Hematopoietic multipotent progenitor cell treated with erythropoietin and hydrocortisone succinate and interleukin-3 and kit ligand, for 4 days (in vitro differentiated cells): ENCODE results near the gene PCDHGA9.
A peak's percentile ranks its signal among the peaks of the same experiment; 100 is the strongest.
"Not testable (repeated sequence)": the region's sequence is repeated elsewhere in the genome, so short reads cannot be mapped to it uniquely, and the experiment has no call there.

Experiments
- DNase-seq: peaks from one replicate; pipeline ENCODE4 v3.0.0-alpha.2; 2015

Gene PCDHGA9

GRCh38 chr5:141384471-141385267 is 17.9 kb upstream of the PCDHGA9 start:
- no peak for DNase-seq

- DNase-seq: peak; percentile 62
Observed at GRCh38 chr5:141387557-141388311, 14.8 kb upstream of the PCDHGA9 start, which contains the start of gene PCDHGB4. Gene PCDHGB4 (plus strand): TSS chr5:141387698. CDS start chr5:141387885, 187 bp downstream.

GRCh38 chr5:141388661-141389060 is 13.9 kb upstream of the PCDHGA9 start:
- DNase-seq: no peak

GRCh38 chr5:141389153-141390042 is 13.2 kb upstream of the PCDHGA9 start:
- DNase-seq: no peak

- peak; percentile 10 for DNase-seq
Observed at GRCh38 chr5:141392429-141393198, 10.0 kb upstream of the PCDHGA9 start, which contains the start of gene PCDHGA8. Gene PCDHGA8 (plus strand): TSS chr5:141392633. CDS start chr5:141392814, 181 bp downstream.

GRCh38 chr5:141393267-141393666 is 9.3 kb upstream of the PCDHGA9 start:
- no peak for DNase-seq

GRCh38 chr5:141394401-141395187 is 8.0 kb upstream of the PCDHGA9 start:
- not testable (repeated sequence) for DNase-seq

- DNase-seq: peak; percentile 70
Observed at GRCh38 chr5:141397756-141398551, 4.6 kb upstream of the PCDHGA9 start, which contains the start of gene PCDHGB5. Gene PCDHGB5 (plus strand): TSS chr5:141397947. CDS start chr5:141398128, 181 bp downstream.

- no peak for DNase-seq
Observed at GRCh38 chr5:141398608-141399007, 4.0 kb upstream of the PCDHGA9 start.

- DNase-seq: no peak
Observed at GRCh38 chr5:141399555-141400258, 2.9 kb upstream of the PCDHGA9 start.

- no peak for DNase-seq
Observed at GRCh38 chr5:141403387-141403786, 809 bp downstream of the PCDHGA9 start.

GRCh38 chr5:141407790-141408505 is 5.4 kb downstream of the PCDHGA9 start, which contains the start of gene PCDHGB6:
Gene PCDHGB6 (plus strand): TSS chr5:141408021. CDS start chr5:141408203, 182 bp downstream.
- peak; percentile 62 for DNase-seq

- no peak for DNase-seq
Observed at GRCh38 chr5:141409598-141410306, 7.2 kb downstream of the PCDHGA9 start.

- no peak for DNase-seq
Observed at GRCh38 chr5:141411575-141411974, 9.0 kb downstream of the PCDHGA9 start.

GRCh38 chr5:141412854-141413539 is 10.4 kb downstream of the PCDHGA9 start, which contains the start of gene PCDHGA10:
Gene PCDHGA10 (plus strand): TSS chr5:141412987. CDS start chr5:141413176, 189 bp downstream.
- peak; percentile 86 for DNase-seq

GRCh38 chr5:141413540-141414069 is 11.0 kb downstream of the PCDHGA9 start:
- DNase-seq: no peak
